Fibroblast of skin of scalp (primary cell): ENCODE data around the gene CCDC61.

Experiments used
- DNase-seq: peaks from one replicate; pipeline ENCODE4 v3.0.0-alpha.2; 2013

CCDC61 gene

DNA sequence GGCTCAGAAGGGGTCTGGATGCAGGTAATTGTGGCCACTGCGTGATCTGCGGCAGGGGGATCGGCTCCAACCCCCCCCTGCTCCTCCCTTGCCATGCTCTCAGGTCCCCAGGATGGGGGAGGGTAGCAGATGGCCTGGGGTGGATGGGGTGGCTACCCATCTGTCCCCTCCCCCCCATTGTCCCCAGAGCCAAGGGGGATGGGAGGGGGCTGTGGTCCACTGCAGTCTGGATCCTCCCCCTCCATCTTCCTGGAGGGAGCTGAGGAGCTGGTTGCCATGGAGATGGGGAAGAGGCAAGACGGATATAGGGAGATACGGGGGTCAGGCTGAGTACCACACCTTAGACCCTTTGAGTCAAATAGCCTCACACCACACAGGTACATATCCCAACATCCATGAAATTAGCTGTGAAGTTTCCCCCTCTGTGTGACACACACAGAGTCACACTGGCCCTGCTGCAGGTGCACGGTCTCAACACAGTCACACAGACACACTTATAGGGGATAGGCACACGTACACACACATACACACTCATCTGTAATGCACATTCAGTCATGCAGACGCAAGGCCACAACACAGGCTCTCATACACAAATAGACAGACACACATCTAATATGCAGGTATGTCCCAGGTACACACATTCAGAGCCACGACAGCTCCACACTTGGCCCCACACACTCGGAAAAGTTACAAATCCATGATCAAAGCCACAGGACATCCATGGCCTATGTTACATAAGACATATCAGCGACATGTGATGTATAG is 19.8 kb upstream of the CCDC61 start:
- no peak for DNase-seq

DNA sequence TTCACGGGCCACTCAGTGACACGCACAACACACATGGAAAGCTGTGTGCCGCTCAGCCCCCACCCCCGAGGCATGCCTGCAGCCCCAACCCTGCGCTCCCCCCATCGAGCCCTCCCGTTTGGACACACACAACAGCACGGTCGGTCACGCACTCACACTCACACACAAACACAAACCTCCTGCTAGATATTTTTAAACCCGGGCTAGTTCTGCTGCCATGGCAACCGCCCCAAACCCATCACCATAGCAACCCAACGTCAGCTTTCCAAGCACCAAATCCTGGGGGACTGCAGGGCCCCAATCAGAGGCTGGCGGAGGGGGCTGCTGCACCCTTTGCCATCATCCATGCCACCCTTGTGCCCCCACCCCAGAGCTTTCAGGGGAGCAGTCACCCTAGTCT is 19.1 kb upstream of the CCDC61 start:
- DNase-seq = no peak

DNA sequence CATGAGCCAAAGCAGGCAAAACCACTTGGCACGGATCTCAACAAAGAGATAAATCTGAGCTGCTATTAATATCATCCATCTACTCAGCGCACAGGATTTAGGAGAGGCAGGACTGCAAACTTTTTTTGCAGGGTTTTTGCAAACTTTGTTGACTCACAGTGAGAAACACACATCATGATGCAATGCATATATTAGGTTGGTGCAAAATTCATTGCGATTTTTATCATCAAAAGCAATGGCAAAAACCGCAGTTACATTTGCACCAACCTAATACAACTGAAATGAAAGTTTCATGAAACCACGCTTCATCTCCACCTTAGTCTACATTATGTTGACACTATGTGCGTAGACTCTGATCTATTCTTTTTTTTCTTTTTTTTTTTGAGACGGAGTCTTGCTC is 17.1 kb upstream of the CCDC61 start:
- no peak for DNase-seq

DNA sequence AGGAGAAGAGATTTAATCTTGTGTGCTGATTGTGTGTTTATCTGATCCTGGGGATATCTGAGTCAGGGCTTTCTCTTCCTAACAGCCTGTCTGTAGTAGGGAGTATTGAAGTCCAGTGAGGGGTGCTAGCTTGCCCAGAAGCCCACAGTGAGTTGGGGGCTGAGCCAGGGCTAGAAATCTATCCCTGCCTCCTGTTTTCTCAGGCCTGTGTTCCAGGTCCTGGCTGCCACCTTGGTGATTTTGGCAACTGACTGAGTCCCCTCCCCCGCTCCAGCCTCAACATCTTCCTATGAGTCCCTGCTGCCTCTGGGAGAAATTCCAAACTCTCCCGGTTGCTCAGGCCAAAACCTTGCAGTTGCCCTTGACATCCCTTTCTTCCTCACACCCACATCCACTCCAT is 13.9 kb upstream of the CCDC61 start:
- no peak for DNase-seq

- DNase-seq = no peak
Measured at GRCh38 chr19:45985321-45985720, 9.9 kb upstream of the CCDC61 start.

DNA sequence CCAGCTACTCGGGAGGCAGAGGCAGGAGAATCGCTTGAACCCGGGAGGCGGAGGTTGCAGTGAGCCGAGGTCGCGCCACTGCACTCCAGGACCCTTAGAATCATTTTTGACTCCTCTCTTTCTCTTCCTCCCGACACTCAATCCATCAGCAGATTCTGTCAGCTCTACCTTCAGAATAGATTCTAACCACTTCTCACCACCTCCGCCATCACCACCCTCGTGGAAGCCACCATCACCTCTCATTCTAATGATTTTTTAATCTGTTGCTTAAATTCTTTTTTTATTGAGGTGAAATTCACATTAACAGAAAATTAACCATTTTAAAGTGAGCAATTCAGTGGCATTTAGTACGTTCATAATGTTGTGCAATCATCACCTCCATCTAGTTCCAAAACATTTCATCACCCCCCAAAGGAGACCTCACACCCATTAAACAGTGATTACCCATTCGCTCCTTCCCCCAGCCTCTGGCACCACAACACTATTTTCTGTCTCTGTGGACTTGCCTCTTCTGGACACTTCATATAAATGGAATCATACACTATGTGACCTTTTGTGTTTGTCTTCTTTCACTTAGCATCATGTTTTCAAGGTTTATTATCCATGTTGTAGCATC is 5.0 kb upstream of the CCDC61 start:
- DNase-seq = no peak

- no peak for DNase-seq
Measured at GRCh38 chr19:45994456-45994997, 740 bp upstream of the CCDC61 start.

DNA sequence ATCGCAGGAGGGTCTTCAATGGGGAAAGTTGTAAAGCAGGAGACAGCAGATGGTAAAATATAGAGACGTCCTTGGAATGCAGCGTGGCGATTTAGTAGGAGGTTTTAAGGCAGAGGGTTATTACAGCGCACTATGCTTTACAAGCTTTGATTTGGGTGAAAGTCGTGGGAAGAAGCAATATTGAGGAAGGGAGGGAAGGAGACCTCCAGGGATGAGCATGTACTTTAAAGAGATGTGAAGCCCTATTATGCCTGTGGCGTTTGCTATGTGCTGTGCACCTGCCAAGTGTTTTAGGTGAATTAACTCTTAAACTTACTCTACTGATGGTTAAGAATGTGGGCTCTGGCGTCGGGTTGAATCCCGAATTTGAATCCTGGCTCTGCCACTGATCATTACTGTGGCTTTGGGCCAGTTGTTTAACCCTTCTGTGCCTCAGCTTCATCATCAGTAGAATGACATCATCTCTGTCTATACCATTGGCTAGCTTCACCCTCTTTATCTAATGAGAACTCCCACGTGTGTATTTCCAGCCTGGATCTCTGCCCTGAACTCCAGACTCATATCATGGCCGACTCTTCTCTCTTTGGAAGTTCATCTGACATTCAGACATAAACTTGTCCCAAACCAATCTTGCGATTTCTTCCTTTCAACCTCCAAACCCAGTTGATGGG is 583 bp downstream of the CCDC61 start:
- DNase-seq = no peak

DNA sequence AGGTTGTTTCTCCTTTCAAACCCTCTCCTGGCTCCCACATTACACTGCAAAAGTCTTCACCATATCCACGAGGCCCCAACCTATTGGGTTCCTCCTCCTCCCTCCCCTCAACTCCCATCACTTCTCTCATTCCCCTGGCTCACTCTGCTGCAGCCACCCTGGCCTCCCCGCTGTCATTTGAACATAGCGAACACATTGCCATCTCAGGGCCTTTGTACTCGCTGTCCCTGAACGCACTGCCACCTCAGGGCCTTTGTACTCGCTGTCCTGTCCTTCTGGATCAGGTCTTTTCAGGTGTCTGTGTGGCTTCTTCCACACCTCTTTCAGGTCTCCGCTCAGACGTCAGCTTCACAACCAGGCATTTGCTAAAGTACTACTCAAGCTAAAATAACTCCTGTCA is 1.7 kb downstream of the CCDC61 start:
- no peak for DNase-seq

DNA sequence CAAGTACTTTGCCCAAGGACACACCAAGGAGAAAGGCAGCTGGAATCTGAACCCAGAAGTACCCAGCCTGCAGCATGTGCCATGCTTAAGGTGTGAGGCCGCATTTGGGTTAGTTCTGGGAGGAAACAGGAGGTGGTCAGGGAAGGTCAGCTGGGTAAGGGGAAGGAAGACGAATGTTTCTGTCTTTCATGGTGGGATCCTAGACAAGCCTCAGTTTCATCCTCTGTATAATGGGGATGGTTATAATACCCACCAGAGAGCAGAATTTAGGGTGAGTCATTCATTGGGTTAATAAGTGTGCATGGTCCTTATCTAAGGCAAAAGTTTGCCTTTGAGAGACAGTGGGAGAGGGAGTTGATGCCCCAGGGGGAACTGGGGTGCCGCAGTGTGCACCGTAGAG is 3.6 kb downstream of the CCDC61 start:
- DNase-seq = no peak

- DNase-seq = peak; percentile 30
Measured at GRCh38 chr19:45999653-46000121, 4.4 kb downstream of the CCDC61 start.

DNA sequence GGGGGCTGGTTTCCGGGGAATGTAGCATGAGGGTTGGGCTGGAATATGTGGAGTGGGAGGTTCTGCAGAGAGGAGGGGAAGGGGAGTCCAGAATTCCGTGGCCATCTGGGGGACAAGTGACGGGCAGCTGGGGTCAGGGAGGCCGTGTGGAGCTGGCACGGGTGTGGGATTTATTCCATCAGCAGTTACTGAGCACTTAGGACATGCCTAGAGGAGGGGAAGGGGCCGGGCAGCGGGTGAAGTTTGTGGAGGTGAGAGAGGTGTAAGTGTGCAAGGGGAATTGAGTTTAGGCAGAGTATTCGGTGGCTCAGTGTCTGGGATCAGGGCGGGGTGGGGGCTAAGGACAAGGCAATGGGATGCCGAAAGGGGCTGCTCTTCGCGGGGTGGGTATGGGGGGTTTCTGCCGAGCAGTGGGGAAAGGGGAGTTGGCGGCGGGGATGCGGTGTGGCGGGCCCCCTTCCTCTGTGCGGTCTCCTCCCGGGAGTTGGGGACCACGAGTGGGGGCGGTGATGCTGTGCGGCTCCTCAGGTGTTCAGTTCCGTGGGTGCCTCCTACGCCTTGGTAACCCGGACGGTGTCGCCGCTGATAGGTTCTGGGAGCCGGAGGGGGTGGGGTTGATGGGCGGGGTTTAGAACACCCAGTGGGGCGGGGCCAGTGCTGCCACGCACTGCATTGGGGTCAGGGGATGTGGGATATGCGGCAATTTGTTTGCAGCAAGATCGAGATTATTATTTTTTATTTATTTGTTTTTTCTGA is 5.4 kb downstream of the CCDC61 start:
- no peak for DNase-seq

DNA sequence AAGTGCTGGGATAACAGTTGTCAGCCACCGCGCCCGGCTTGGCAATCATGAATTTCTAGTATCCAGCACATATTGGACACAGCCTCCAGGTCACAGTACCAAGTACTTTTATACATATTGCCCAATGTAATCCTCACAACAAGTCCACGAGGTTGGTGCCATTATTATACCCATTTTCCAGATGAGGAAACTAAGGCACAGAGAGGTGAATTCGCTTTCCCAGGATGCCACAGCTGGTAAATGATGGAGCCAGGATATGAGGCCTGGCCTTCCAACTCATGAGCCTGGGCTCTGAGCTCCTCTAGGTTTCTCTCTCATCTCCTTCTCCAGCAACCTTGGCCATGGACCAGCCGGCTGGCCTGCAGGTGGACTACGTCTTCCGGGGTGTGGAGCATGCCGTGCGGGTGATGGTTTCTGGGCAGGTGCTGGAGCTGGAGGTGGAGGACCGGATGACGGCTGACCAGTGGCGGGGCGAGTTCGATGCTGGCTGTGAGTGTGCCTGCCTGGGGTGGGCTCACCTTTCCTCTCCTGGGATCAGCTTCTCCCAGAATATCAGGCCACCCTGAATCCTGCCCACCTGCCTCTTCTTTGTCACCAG is 7.5 kb downstream of the CCDC61 start:
- no peak for DNase-seq

DNA sequence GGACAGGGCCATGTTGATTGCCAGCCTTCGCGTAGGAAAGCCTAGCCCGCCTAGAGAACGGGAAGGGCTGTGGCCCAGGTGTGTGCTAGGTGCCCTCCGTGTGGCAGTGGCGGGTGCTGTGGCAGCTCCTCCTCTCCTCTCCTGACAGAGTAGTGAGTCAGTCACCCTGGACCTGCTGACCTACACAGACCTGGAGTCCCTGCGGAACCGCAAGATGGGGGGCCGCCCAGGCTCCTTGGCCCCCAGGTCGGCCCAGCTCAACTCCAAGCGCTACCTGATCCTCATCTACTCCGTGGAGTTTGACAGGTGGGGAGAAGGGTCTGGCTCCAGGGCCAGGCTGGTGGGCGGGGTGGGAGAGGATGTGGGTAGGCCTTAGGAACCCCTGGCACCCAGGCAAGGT is 11.1 kb downstream of the CCDC61 start:
- no peak for DNase-seq

DNA sequence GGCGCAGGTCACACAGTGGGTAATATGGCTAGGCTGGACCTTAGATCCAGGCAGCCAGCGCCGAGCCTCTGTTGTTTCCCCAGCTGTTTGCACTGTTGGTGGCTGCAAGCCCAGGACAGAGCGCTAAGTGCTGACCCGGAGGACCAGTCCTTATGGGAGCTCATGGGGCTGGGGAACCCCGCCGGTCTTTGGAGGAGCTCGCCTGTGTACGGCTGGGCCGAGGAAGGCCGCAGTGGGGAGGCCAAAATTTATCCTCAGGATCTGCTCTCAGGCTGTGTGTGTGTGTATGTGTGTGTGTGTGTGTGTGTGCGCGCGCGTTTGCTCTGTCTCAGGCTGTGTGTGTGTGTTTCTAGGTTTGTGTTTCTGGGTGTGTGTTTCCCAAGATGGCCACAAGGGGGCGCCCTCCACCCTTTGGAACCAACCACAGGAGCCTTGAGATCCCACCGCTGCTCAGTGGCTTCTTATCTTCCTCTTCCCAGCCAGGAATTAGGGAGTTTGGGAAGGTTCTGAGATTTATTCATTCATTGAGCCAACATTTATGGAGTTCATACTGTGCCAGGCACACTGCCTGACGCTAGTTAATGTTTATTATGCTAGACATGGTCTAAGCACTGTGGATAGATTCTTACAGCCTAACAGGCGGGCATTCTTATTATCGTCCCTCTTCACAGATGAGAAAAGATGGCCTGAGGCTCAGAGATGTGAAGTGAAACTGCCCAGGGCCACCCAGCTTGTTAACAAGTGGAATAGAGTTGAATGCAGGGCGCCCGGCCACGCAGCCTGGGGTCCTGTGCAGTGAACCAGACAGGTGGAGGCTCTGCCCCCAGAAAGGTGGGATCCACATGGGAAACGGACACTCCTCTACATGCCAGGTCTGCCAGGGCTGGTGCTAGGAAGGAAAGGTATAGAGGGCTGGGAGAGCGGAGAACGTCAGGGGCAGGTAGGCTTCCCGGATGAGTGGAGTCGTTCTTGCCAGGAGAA is 14.6 kb downstream of the CCDC61 start:
- peak; percentile 70 for DNase-seq

GRCh38 chr19:46014534-46014933 is 19.3 kb downstream of the CCDC61 start:
- no peak for DNase-seq

GRCh38 chr19:46014941-46015686 is 19.8 kb downstream of the CCDC61 start:
- DNase-seq = peak; percentile 20

- DNase-seq = no peak
Measured at GRCh38 chr19:46015687-46016425, 20.6 kb downstream of the CCDC61 start.

GRCh38 chr19:46016426-46017094 is 21.3 kb downstream of the CCDC61 start:
- DNase-seq = peak; percentile 73
